GM18870 (cell line): ENCODE results near the gene TBX15.
A peak's percentile ranks its signal among the peaks of the same experiment; 100 is the strongest.
"Not testable (repeated sequence)": the region's sequence is repeated elsewhere in the genome, so short reads cannot be mapped to it uniquely, and the experiment has no call there.

Source experiments
- ATAC-seq: cut with Tn5 transposase; IDR thresholded peaks from one replicate; pipeline ENCODE4 v1.9.1; 2021; ENCODE audit warnings: moderate library complexity; ENCODE audit not compliant: unreplicated experiment

TBX15 gene

DNA sequence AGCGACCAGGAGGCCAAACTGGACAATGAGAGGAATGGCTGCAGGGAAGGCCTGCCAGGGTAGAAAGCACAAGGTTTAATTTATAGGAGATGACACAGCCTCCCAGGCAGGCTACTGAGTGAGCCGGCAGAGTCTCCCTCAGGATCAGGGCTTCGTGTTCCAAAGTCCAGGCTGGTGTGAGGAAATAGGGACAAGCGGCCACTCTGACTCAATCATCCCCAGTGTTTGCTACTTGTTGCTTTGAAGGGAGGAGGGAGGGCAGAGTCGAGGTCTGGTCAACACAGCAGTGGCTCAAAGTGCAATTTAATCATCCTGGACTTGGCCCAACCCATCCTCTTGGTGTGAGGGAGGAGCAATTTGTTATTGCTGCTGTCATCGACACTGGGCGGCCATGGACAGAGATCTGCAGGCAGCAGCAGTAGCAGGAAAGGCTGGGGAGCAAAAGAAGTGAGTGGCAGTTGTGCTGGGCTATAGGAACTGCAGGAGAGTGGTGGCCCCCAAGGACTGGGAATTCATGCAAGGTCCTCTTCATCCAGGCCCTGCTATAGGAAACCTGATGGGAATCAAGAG, 27.5 kb downstream of the TBX15 start:
- no peak for ATAC-seq

DNA sequence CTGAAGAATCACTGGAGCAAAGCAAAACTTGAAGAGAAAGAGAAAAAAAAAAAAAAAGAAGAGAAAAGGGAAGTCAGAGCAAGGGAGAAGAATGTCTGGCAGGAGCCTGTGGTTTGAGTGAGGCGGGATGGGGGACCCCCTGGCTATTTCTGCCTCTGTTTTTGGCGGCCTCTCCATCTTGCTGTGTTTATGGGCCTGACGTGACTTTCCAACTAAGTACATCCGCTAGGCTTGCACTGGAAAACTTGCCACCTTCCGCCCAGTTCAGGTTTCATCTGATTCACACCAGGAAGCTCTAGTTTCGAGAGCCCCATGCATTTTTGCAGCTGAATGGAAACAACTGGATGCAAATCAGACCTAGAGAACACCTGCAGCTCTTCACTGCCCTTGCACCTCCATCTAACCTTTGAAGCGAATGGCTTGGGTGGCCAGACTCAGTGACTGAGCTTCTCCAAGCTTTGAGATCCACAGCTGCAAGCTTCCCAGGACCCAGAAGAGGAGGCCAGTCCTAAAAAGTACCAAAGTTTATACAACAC, 28.0 kb downstream of the TBX15 start:
- peak; percentile 86 for ATAC-seq

DNA sequence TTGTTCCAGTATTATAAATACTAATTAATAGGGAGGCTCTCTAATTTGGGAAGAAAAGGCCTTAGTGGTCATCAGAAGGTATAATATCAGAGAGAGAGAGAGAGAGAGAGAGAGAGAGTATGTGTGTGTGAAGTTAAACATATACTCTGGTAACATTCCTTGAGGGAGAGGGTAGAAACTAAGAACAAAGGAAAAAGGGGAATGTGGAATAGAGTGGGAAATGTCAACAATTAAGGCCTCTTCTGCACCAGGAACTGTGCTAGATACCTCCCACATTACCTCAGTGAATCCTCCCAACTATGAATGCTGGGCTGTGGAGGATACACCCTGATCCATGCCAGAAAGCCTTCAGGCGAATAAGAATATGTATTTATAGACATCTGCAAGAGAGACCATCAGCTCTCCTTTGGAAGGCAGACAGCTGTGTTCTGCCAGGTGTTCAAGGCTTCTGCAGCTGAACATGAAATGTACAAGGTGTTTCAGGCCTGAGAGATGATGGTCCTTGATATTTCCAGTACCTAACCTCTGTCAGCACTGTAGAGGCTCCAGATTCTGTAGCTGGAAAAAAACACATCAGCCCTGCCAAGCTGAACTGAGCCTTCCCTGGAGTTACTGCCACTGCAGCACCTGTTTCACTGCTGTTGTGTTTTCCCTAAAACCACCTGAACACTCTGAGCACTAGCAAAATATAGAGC, 29.1 kb downstream of the TBX15 start:
- no peak for ATAC-seq

DNA sequence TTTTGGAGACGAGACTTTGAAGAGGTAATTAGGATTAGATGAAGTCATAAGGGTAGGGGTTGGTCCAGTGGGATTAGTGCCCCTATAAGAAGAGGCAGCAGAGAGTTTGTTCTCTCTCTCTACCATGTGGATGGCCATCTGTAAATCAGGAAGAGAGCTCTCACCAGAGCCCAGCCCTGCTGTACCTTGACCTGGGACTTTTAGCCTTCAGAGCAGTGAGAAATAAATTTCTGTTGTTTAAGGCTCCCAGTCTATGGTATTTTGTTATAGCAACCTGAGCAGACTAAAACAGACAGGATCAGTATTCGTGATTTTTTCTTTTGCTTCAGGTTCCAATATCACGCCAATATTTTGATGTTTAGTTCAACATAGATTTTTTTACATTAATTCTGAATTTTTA, 30.0 kb downstream of the TBX15 start:
- no peak for ATAC-seq

DNA sequence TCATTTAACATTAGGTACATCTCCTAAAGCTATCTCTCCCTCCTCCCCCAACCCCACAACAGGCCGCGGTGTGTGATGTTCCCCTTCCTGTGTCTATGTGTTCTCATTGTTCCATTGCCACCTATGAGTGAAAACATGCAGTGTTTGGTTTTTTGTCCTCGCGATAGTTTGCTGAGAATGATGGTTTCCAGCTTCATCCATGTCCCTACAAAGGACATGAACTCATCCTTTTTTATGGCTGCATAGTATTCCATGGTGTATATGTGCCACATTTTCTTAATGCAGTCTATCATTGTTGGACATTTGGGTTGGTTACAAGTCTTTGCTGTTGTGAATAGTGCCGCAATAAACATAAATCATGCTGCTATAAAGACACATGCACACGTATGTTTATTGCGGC, 30.6 kb downstream of the TBX15 start:
- not testable (repeated sequence) for ATAC-seq

DNA sequence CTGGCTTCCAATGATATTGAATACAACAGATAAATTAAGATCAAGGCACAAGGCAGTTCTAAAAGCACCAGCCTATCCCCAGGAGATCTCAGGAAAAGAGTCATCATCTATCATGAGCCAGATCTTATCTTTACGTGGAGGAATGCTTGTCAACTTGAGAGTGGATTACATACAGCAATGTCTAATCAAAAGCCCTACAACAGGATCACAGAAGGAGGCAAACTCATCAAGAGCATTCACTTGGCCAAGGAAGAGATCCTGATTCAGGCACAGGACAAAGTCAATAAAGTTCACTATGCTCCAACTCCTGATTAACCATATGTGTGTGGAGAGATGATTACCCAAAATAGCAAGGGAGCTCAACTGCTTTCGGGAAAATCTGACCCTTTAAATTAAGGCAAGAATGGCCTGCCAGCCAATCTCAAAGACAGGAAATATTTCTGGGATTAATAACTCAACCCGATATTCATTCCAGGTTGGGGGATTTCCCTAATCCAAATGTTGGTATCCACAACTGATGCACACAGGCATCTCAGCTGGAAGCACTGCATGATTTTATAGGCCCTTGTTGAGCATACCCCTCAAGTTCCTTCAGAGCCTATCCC, 33.7 kb downstream of the TBX15 start:
- no peak for ATAC-seq

DNA sequence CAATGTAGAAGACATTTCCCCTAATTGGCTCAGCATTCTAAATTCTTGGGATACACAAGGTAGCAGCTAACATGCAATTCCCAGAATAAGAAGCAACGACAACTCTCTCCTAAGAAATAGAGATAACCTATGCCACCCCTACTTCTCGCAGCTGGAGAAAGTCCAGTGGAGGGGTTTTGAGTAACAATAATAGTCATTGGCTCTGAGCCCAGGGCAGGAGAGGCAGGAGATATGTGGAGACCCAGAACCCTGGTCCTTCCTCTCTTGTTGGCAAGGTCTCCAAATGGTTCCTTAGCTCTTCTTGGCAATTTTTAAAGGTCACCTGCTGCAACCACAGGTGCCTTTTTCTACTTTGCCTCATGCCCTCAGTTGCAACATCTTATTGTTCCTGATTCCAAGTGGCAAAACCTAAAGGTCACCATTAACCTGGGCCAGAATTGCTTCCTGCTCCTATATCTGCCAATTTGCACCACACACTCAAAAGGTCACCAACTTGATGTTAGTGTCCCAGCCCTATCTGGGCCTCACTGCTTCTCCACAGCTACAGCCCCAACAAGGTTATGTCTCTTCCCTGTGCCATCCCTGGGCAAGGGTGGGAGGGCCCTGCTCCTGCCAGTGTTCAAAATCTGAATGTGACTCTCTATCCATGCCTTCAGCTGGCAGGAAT, 36.7 kb downstream of the TBX15 start:
- no peak for ATAC-seq

DNA sequence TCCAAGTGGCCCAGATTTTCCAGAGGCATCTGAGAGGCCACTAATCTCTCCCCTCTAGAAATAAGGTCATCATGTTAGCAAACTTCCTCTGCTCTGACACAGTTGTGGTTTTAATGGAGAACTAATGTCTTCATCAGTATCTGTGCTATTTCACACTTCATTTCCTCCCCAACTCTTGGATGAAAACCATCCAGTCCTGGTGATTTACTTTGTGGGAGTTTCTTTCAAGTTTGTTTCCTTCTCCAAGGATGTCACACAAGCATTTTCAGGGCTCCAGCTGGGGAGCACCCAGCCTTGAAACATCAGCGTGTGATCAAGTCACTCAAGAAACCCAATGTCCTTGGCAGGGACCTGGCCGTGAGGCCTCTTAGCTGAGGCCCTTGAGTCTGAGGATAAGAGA, 38.8 kb downstream of the TBX15 start:
- ATAC-seq = no peak

DNA sequence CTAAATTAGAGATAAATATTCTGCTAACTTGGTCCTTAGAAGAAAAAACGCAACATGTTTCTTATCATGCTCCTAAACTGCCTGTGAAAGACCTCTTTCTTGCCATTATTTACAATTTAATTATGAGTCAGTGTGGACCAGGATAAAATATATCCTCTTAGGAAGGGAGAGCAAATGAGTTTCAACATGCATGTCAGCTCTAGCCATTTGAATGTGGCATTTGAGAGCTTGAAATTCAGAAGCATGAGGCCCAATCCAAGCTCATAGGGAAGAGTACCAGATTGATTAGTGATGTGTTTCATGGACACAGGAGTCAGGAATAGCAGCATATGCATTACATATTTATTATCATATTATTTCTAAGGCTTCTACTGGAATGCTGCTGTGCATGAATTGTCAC, 39.3 kb downstream of the TBX15 start:
- ATAC-seq = no peak

DNA sequence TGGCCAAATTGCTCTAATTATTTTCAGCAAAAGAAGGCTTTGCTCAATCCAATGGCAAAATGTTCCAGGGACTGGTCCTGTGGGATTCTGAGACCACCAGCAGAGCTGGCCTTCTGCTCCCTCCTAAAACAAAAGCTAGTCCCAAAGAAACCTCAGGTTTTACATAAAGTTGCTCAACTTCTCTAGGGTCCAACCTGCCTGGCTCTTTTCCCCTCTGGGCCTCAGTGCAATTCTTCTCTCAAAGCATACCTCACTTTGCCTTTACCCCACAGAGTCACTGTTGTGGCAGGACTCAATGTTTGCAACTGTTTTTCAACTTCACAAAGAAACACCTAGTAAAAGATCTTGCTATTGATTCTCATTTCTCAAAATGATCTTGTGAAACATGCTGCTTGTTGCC, 39.8 kb downstream of the TBX15 start:
- ATAC-seq = no peak

DNA sequence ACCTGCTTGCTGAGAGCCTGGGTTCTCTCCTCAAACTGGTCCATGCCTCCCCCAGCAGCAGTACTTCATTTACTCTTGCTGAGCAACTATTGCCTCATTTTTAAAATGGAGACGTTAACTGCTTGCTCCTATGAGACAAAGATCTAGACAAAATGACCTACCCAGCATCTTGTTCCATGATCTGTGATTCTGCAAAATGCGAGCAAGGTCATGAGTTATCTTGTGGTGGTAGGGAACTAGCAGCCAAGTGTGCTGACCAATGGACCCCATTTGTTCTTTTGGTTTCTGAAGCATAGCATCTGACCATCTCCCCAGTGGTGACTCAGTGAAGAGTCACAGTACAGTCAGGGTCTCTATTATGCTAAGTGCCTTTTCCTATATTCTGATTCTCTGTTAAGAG, 40.4 kb downstream of the TBX15 start:
- ATAC-seq = no peak

DNA sequence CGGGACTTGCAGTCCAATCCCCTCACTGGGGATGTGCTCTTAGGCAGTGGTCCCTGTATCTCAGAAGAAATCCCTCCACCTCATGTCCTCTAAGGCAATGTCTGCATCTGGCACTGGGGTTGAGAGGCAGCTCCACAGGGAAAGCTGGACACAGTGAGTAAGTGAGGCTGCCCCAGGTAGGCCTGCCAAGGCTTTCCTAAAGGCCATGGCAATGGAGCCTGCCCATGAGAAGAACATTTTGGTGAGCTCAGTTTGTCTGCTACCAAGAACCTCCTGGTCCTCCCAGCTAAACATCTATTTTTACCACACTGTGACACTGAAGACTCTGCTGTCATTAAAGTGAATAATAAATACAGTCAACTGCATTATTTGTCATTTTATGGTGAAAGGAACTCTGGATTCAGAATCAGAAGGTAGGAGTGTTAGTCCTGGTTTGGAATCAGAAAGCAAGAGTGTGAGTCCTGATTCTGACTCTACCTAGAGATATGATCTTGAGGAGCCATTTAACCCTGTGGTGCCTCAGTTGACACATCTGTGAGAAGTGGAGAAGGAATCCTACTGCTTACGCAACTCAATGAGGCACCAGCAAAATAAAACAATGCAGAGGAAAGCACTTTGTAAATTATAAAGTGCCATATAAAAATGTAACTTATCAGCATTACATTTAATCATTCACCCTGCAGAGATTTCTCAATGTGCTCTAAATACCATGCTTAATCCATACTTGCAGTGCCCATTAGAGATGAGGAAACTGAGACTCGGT, 41.0 kb downstream of the TBX15 start:
- ATAC-seq = no peak

DNA sequence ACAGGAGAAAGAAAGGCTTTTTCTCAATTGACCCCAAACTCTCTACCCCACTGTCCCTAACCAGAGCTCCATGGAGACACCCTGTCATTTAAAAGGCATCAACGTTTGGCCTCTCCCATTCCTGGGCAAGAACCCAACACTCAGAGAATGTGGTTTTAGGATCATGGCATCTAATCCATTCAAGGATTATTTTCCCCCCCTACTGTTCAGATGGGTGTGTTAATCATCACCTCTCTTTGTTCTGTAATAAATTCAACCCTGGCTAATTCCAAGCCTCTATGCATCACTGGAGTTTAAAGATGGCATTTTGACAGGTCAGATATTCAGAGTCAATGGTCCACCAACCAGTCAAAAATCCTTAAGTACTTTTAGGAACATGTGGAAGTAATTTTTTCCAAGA, 42.7 kb downstream of the TBX15 start:
- ATAC-seq = no peak

DNA sequence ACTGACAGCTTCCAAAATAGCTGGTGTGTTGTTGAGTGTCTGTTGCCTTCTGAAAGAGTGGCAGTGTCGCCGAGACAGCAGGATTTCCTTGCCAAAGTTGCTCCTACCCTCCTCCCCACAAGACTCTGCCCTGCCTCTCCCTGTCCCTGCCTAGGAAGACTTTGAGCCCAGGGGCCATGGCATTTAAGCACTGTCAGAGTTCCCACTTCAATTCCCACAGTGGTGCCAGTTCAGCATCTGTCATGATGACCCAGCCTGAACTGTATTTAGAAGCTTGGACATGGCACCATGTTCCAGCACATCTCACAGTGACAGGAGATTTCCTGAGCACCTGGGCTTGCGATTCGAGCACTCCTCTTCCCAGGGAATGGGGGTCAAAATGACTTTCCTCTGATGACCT, 43.6 kb downstream of the TBX15 start:
- no peak for ATAC-seq

DNA sequence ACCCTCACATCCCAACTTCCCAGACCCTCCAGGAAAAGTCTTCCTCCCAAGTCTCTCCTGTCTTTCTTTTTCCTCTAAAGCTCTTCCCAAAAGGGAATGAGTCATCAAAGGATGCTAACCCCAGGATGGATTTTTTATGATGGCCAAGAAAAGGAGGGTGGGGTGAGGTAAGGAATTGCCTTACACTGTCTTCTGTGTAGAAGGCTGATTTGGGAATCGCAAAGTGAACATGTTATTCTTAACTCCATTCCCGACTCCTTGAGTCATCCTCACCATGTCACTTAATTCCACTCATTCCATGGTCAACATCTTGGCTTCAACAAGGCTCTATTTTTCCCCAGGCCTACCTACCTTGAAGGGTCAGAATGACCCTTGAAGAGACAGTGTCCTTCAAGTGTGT, 44.0 kb downstream of the TBX15 start:
- ATAC-seq = no peak

DNA sequence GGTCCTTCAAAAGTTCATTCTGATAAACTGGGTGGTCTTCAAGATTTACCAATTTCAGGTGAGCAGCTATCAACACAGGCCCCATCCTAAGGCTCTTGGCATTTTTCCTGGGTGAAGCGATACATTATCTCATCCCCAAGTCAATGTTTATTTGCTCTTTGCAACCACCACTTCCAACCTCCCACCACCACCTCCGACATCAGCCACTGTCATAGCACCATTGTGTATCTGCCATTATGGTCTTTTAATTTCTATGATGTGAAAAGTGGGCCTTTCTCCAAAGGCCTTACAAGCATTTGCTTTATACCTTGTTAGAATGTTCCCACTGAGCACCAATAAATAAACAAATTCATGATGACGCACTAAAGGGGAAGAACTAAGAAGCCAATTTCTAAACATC, 47.2 kb downstream of the TBX15 start:
- no peak for ATAC-seq

DNA sequence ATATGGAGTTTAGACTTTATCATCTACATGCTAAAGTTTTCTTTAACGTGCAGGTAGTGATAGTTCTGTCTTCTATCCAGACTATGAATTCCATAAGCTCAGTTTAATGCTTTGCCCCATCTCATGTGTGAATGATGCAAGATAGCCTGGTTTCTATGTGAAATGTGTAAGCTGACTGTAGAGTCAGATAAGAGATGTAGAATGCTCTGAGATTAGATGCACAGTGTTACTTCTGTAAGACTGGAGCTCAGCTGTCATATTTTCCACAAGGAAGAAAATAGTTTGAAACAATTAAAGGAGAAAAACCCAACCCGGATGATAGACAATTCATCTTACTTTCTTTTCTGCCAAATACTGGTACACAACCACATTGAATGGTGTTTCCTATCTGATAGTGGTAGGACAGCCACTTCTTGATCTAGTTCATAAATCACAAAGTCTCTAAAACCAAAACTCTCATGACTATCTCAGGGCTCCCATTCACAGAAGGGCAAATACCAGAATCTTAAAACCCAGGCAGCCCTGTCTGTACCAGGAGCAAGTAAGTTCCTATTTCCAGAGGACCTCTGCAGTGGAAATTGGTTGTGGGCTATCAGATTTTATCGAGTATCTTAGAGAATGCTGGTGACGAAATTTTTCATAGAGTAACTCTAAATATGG, 50.6 kb downstream of the TBX15 start:
- no peak for ATAC-seq

DNA sequence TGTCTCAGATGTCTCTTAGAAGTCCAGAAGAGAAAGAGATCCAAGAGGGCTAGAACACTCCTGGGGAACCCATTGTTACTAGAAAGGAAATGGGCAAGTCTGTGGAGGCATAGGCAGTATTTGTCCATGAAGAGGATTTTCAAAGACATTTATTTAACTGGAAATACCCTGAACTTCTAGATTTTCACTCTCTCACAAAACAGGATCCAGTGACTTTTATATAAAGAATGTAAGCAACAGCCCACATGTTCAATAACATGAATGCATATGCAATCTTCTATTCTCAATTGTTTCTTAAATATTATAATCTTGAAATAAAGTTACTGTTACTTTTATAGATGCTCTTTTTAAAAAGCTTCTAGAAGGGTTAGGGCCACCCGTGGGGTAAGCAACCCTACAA, 53.4 kb downstream of the TBX15 start:
- ATAC-seq = no peak

DNA sequence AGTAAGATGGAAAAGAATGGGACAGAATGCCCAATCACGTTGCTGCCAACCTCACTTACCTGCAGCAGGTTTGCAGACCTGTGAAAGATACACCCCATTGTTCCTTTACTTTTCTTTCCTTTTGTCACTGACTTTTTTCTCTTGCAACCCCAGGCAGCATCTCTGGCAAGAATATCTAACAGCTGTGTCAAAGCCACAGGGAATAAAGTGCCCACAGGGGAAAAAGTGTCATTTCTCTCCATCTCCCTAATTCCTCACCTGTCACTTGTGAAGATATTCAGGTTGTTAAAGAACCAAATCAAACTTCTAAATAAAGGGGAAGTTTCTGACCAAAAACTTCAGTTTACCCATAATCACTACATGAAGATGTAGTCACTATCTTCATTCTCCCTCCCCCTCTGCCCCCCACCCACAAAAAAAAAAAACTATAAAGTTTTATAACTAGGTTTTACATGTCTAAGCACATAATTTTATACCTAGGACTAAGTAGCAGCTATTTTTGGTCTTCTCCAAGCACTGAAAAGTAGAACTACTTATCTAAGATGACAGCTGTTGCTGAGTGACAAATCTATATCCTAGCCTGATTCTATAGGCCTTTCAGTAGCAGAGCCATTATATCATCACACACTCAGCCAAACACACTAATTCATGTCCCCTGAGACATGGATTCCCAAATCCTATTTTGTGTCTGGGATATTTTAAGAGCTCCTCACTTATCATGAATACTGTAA, 54.9 kb downstream of the TBX15 start:
- no peak for ATAC-seq

DNA sequence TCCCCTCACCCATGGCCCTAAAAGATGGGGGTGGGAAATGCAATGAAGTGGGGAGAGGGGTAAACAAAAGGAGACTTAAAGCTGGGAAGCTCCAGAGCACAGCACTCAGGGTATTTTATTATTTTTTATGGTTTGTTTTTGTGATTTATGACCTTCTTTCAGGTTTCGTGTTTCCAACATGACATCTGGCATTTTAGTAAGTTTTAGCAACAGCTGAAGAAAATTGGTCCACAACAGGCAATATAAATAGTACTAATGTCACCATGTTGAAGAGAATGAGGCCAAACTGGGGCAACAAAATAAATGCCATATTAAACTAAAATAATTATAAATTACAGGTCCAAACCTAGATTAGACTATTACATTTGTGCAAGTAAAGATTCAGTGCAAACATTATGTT, 56.3 kb downstream of the TBX15 start:
- no peak for ATAC-seq
